Heart right ventricle (tissue), 16 donors: Measurements from ENCODE around the gene AKR1C2. TPM values are rescaled to one million over a fixed set of nuclear protein-coding genes. Genes with fewer than 3 reads are reported as not detected.

Experiments
- ATAC-seq, 8 donors: fragments of 200-7000 bp; cut with Tn5 transposase; one replicate each; pipeline ENCODE4 v1.9.1; 2020; ENCODE audit warnings: mild to moderate bottlenecking in 8 of 8, moderate library complexity in 8 of 8, moderate number of reproducible peaks in 1 of 8
- DNase-seq, 2 donors: peaks; one replicate each; pipeline ENCODE4 v3.0.0-alpha.2; 2020
- H3K27ac ChIP-seq, 10 donors: fragments of 200-600 bp; sonication (generic) in 2 of 10; one replicate each; pipeline versions ENCODE4 v1.5.0 to v1.8.0; 2020 to 2022; ENCODE audit warnings: mild to moderate bottlenecking in 3 of 10
- H3K27me3 ChIP-seq, 7 donors: fragments of 200-600 bp; one replicate each; pipeline ENCODE4 v1.8.0; 2021 to 2022; ENCODE audit warnings: mild to moderate bottlenecking in 2 of 7
- H3K36me3 ChIP-seq, 9 donors: fragments of 200-600 bp; sonication (generic) in 1 of 9; one replicate each; pipeline versions ENCODE4 v1.5.0 to v1.8.0; 2020 to 2022; ENCODE audit warnings: mild to moderate bottlenecking in 2 of 9
- H3K4me1 ChIP-seq, 9 donors: fragments of 200-600 bp; sonication (generic) in 1 of 9; one replicate each; pipeline versions ENCODE4 v1.5.0 to v1.8.0; 2020 to 2022; ENCODE audit warnings: mild to moderate bottlenecking in 4 of 9
- H3K4me3 ChIP-seq, 10 donors: fragments of 200-600 bp; sonication (generic) in 2 of 10; one replicate each; pipeline versions ENCODE4 v1.5.0 to v1.8.0; 2020 to 2022; ENCODE audit warnings: mild to moderate bottlenecking in 7 of 10, moderate library complexity in 2 of 10
- H3K9me3 ChIP-seq, 11 donors: fragments of 200-600 bp in 10 of 11; sonication (generic) in 2 of 11; one replicate each; pipeline versions ENCODE4 v1.5.0 to v1.8.0; 2013 to 2022; ENCODE audit warnings: mild to moderate bottlenecking in 2 of 11, control low read depth in 1 of 11, moderate library complexity in 1 of 11
- CTCF ChIP-seq, 9 donors: fragments of 200-600 bp; sonication (generic) in 2 of 9; IDR thresholded peaks; one replicate each; pipeline versions ENCODE4 v1.5.0 to v1.8.0; 2021 to 2022; ENCODE audit warnings: antibody characterized with exemption in 9 of 9, mild to moderate bottlenecking in 5 of 9, moderate library complexity in 1 of 9
- WGBS, 2 donors: extraction: QIAGEN DNeasy Blood & Tissue Kit; methylation state at CpG; one replicate each; pipeline ENCODE4 v1.1.7; 2013; ENCODE audit warnings: inconsistent platforms in 1 of 2; 5-methylcytosine and 5-hydroxymethylcytosine counted together
- intact Hi-C, 10 donors: fragments of 100-400 bp; cut with DNase I; formaldehyde crosslinking; loops; one replicate each; pipeline versions ENCODE4 v1.11.1 to v1.14.2; 2022
- polyA plus RNA-seq, 2 donors: library from polyadenylated mRNA; stranded (reverse); fragments of 200-250 nt; gene quantifications; one replicate each; pipeline ENCODE4 v1.2.3, GENCODE V29; 2013
- total RNA-seq, 10 donors: library from RNA; stranded (reverse); fragmentation: NEBNext Ultra II Directional in 3 of 10; extraction: Animal tissue kit (Norgen Biotek cat#: 25700) in 3 of 10; gene quantifications; one replicate each; pipeline versions ENCODE4 v1.2.1 to v1.2.4, GENCODE V29; 2021 to 2023
- donor health status: Arrhythmogenic right ventricular cardiomyopathy.
- donor health status: ischemic (EF 13 %, LVEDD 7.1; RV severe dilation, severe dysfunction).
- donor health status: healthy with polysubstance abuse.
- donor health status: DM: no; HTN: yes; CAD: no.
- donor health status: DM: no; HTN: no; CAD: no.
- donor health status: ischemic (EF 25% LVEDD 6.9; RV normal size, moderate dysfunction).
- donor health status: ischemic (EF 25% LVEDD 5.7; RV mildly dilated, moderate dysfunction).
- donor health status: healthy.
- donor health status: DM: yes; HTN: yes; CAD: no.
- donor health status: Ischemic cardiomyopathy.
- donor health status: ischemic (EF 35%, LVEDD 5.7; RV mildly dilated, moderate dysfunction).
- donor health status: nonischemic (EF 11% LVEDD 7.7; RV severe dilation, severe dysfunction).
- donor health status: DM: yes; HTN: yes; CAD: no.
- donor health status: PGD.
- donor health status: ischemic (EF 29% LVEDD 5.4; RV normal size, mild dysfunction).
- donor health status: nonischemic (EF 23%, LVEDD 6.1; RV moderate dilation, normal function).

AKR1C2 gene
- total and polyA plus RNA-seq, 12 donors = 4.5 to 44.4 (median 20.5) TPM

GRCh38 chr10:5040781-5041470, 37.3 kb upstream of the AKR1C2 start:
- ATAC-seq (no peak), DNase-seq (no peak)
- no peak for TF ChIP-seq CTCF (IDR thresholded peaks at IDR 0.05)
- Histone ChIP-seq H3K4me1 (peaks cover 0 to 19% (median 0%) of the 10 kb centered on the region in 9 donors), H3K36me3 (no peaks in the 10 kb centered on the region), H3K27me3 (no peaks in the 10 kb centered on the region), H3K4me3 (peak overlapping the region in 5 of 10 donors; percentile 13 to 26 (median 21)), H3K9me3 (peaks cover 0 to 15% (median 0%) of the 10 kb centered on the region in 11 donors), H3K27ac (peak overlapping the region in 3 of 10 donors; percentile 5 to 41 (median 15))
- intact Hi-C loops = no loop called here
- 60 to 69% methylated on average over 8 of the region's 8 CpGs for WGBS, 2 donors

GRCh38 chr10:5040010-5040673, 36.5 kb upstream of the AKR1C2 start:
- no peak overlapping the region for H3K27ac ChIP-seq
- no peak overlapping the region for H3K4me3 ChIP-seq
- no peak for ATAC-seq
- TF ChIP-seq CTCF (IDR thresholded peaks at IDR 0.05) = no peak
- H3K4me1 ChIP-seq = peaks cover 0 to 19% (median 0%) of the 10 kb centered on the region in 9 donors
- no peak for DNase-seq
- no peaks in the 10 kb centered on the region for H3K36me3 ChIP-seq
- 89 to 92% methylated on average over 10 of the region's 10 CpGs for WGBS, 2 donors
- peaks cover 0 to 23% (median 8%) of the 10 kb centered on the region in 11 donors for H3K9me3 ChIP-seq
- no peaks in the 10 kb centered on the region for H3K27me3 ChIP-seq
- intact Hi-C loops = no loop called here

- H3K27me3 ChIP-seq = no peaks in the 10 kb centered on the region
- TF ChIP-seq CTCF (IDR thresholded peaks at IDR 0.05) = no peak
- H3K9me3 ChIP-seq = peaks cover 0 to 37% (median 17%) of the 10 kb centered on the region in 11 donors
- H3K4me1 ChIP-seq = peaks cover 0 to 19% (median 0%) of the 10 kb centered on the region in 9 donors
- intact Hi-C loops = no loop called here
- no peaks in the 10 kb centered on the region for H3K36me3 ChIP-seq
- no peak overlapping the region for H3K27ac ChIP-seq
- DNase-seq = no peak
- ATAC-seq = no peak
- H3K4me3 ChIP-seq = no peak overlapping the region
Observed at GRCh38 chr10:5038733-5039132, 35.1 kb upstream of the AKR1C2 start.

GRCh38 chr10:5038101-5038500, 34.4 kb upstream of the AKR1C2 start:
- Histone ChIP-seq H3K9me3 (peaks cover 0 to 43% (median 21%) of the 10 kb centered on the region in 11 donors), H3K36me3 (no peaks in the 10 kb centered on the region), H3K4me3 (no peak overlapping the region), H3K27me3 (no peaks in the 10 kb centered on the region), H3K4me1 (peaks cover 0 to 19% (median 0%) of the 10 kb centered on the region in 9 donors), H3K27ac (no peak overlapping the region)
- intact Hi-C loops = no loop called here
- WGBS, 2 donors = 74 to 75% methylated on average over 2 of the region's 2 CpGs
- no peak for DNase-seq
- no peak for ATAC-seq
- no peak for TF ChIP-seq CTCF (IDR thresholded peaks at IDR 0.05)
